HG03280 (cell line): ENCODE measurements around the gene CUEDC2.
"Not testable (repeated sequence)": the region's sequence is repeated elsewhere in the genome, so short reads cannot be mapped to it uniquely, and the experiment has no call there.

ENCODE experiments used
- ATAC-seq: cut with Tn5 transposase; IDR thresholded peaks from one replicate; pipeline ENCODE4 v1.9.1; 2021; ENCODE audit warnings: mild to moderate bottlenecking, moderate library complexity; ENCODE audit not compliant: unreplicated experiment

Gene CUEDC2

DNA sequence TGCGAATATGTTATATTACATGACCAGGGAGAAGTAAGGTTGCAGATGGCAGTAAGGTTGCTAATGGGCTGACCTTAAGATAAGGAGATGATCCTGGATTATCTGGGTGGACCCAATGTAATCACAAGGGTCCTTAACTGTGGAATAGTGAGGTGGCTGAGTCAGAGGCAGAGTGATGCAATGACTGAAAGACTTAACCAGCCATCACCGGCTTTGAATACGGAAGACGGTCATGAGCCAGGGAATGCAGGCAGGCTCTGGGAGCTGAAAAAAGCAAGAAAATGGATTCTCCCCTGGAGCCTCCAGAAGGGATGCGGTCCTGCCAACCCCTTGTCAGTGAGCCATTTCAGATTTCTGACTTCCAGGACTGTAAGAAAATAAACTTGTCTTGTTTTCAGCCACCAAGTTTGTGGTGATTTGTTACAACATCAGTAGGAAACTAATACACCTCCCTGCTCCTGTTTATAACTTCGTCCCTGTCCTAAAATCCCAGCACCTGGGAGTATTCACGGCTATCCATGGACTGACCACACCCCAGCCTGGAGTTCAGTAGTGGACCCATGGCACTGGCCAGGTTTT, 23.6 kb upstream of the CUEDC2 start:
- no peak for ATAC-seq

DNA sequence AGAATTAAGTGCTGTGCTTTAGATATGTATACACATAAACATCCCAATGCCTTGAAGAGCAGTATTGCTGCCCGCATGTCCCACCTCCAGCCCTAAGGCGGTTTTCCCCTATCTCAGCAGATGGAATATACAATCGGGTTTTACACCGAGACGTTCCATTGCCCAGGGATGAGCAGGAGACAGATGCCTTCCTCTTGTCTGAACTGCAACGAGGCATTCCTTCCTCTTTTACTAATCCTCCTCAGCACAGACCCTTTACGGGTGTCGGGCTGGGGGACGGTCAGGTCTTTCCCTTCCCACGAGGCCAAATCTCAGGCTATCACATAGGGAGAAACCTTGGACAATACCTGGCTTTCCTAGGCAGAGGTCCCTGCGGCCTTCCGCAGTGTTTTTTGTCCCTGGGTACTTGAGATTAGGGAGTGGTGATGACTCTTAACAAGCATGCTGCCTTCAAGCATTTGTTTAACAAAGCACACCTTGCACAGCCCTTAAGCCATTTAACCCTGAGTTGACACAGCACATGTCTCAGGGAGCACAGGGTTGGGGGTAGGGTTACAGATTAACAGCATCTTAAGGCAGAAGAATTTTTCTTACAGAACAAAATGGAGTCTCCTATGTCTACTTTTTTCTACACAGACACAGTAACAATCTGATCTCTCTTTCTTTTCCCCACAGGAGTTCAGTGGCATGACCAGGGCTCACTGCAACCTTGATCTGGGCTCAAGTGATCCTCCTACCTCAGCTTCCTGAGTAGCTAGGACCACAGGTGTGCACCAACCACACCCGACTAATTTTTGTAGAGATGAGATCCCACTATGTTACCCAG, 22.5 kb upstream of the CUEDC2 start:
- ATAC-seq = not testable (repeated sequence)

DNA sequence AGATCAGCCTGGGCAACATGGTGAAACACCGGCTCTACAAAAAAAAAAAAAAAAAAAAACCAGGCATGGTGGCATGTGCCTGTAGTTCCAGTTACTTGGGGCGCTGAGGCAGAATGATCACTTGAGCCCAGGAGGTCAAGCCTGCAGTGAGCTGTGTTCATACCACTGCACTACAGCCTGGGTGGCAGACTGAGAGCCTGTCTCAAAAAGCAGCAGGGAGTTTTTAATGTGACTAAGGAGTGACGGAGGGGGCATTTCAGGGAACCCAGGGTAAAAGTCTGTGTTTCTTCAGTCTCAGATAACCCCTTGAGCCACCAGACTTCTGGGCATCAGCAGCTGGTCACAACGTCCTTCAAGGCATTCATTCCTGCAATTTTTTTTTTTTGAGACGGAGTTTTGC, 21.1 kb upstream of the CUEDC2 start:
- no peak for ATAC-seq

DNA sequence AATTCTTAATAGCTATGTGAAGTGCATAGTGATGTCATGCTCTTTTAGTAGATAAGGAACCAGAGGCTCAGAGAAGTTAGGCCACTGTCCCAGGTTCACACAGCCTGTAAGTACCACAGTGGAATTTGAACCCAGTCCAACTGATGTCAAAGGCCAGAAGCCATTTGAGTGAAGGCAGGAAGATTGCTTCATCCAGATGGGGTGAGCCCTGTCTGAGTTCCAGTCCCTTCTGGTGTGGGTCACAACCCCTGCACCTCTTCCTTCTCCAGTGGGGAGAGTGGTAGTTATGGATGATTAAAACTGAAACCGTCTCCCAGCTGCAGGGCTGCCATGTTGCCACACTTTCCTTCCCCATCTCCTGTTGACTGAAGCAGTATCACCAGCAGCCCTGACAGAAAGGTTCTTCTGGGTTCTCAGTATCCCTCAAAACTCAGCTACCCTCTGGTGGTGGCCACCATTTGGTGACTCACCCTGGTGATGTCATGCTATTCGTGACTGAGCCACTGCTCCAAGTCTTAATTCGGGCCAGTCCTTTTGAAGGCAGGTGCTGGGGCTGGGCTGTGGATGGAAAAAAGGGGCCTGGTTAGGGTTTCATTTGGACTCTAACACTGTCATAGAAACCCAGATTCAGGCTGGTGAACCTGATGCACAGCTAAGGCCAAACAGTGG, 20.4 kb upstream of the CUEDC2 start:
- no peak for ATAC-seq

DNA sequence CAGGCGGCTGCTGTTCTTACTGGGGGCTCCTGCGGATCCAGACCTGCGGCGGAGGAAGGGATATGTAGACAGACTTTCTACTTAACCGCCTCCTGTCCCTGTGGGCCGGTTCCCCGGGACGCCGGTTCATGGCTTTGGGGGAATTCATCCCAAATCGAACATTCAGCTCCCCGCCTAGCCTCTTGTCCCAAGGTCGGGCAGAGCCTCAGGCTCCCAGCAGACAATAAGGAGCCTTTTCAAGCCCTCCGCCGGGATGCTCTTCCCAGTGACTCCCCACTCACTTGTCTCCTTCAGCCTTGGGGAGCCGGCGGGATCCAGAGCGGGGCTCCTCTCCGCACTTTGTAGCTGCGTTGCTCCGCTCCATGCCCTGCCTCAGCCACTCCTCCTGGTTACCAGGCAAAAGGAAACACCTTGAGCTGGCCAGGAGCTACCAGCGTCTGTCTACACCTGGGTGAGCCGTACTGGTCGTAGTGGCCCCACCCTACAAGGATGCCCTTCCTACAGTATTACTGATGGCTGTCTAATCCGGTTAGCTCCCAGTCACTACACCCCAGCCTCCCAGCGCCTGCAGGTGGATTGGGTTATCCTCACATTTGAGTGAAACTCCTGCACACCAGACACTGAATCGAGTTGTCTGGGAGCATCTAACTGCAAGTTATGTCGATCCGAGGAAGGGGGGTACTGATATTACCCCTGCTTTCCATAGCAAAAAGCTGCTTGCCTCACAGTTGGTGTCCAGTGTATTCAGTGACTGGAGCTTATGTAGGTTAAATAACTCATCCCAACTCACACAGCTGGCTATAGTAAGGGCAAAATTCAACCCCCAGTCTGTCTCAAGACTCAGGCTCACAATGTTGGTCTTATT, 19.0 kb upstream of the CUEDC2 start, which contains the start of gene C10orf95:
C10orf95 (minus strand) TSS at position 439 of the 865 bp plus-strand sequence. CDS start 450 bp downstream, outside the sequence.
- no peak for ATAC-seq

DNA sequence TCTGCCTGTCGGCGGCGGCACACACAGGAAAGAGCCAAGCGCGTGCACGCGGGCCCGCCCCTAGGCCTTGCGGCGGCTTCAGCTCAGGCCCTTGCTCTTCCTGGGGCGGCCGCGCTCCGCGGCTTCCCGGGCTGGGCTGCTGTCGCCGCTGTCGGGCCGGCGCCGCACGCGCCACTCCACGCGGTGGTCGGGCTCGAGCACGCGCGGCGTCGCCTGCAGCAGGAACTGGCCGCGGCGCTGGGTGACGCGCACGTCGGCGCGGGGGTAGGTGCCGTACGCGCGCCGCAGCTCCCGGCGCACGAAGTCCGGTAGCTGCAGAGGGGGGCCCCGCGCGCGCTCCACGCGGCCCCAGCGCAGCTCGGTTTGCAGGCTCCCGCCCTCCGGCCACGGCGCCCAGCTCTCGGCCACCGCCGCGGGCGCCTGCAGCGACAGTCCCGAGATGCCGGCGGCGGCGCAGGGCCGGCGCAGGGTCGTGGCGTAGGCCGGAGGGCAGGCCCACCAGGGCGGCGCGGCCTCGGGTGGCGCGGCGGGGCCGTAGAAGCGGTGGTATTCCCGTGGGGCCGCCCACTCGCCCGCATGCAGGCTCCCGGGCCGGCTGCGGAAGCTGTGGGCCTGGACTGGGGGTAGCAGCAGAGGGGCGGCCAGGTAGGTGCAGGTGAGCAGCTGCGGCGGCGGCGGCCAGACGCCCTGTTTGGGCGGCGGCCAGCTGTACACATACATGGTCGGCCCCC, 18.2 kb upstream of the CUEDC2 start:
- peak; percentile 82 for ATAC-seq

DNA sequence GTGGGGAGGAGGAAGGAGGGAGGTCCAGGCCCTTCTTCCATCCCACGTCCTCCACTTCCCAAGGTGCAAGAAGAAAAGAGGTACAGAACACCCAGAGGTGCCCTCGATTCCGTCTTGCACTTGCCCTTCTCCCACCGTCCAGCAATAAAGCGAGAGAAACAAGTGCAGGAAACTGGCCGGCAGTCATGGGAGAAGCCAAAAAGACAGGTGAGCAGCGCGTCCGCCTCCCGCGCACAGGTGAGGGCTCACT, 17.7 kb upstream of the CUEDC2 start:
- ATAC-seq = no peak

DNA sequence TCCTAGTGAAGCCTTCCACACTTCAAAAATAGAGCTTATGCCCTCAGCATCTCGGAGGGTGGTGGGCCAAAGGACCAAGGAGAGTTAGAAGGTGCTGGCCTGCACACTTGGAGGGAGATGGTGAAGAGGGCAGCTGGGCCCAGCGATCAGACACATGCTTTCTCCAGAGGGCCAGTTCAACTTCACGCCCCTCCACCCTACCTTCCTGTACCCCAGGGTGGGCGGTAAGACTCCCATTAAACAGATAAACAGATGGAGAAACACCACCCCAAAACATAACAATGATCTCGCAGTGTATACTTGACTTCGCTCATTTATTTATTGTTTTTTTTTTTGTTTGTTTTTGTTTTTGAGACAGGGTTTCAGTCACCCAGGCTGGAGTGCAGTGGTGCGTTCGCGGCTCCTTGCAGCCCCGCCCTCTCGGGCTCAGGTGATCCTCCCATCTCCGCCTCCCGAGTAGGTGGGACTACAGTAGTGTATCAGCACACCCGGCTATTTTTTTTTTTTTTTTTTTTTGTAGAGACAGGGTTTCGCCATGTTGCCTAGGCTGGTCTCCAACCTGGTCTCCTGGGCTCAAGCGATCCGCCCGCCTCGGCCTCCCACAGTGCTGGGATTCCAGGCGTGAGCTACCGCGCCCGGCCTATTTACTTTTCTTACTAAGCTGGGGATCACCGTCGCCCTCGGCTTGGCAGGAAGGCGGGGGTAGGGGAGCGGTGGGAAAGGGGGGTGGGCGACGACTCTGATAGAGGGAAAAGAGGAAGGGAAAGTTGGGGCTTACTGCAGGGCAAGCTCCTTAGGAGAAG, 17.1 kb upstream of the CUEDC2 start:
- peak; percentile 57 for ATAC-seq

DNA sequence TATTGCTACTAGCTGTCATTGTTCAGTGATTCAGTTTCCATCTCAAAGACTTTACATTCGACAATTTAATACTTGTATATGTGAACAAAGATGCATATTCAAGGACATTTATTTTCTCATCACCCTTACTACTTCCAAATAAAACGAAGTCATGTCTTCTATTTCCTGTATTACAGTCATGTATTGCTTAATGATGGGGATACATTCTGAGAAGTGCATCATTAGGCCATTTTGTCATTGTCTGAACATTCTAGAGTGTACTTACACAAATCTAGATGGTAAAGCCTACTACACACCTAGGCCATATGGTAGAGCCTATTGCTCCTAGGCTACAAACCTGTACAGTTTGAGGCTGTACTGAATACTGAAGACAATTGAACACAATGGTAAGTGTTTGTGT, 12.5 kb upstream of the CUEDC2 start:
- ATAC-seq = no peak

DNA sequence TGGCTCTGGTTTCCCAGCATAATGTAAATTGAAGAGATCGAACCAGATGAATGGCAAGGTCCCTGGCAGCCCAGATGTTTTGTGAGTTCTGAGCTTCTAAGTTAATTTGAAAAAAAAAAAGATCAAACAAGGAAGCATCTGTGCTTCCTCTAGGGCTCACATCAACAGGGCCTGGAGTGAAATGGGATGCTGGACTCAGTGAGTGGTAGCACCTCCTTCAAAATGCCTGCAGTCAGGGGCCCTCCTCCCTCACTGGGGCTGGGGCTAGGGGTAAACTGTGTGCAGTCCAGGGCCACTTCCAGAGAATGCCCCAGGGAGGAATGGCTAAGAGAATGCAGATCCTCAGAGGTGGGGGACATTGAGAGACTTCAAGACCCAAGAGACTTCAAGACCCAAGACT, 6.0 kb upstream of the CUEDC2 start:
- ATAC-seq = no peak

DNA sequence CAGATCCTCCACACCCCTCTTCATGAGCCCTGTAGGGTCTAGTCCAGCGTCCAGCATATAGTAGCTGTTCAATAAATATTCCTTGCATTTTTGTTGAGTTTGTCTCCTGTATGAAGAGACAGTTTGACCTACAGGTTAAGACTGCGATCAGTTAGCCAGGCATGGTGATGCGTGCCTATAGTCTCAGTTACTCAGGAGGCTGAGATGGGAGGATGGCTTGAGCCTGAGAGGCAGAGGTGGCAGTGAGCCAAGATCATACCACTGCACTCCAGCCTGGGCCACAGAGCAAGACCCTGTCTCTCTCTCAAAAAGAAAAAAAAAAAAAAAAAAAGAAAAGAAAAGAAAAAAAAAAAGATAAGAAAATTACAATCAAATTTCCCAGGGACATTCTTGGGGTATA, 5.1 kb upstream of the CUEDC2 start:
- no peak for ATAC-seq

DNA sequence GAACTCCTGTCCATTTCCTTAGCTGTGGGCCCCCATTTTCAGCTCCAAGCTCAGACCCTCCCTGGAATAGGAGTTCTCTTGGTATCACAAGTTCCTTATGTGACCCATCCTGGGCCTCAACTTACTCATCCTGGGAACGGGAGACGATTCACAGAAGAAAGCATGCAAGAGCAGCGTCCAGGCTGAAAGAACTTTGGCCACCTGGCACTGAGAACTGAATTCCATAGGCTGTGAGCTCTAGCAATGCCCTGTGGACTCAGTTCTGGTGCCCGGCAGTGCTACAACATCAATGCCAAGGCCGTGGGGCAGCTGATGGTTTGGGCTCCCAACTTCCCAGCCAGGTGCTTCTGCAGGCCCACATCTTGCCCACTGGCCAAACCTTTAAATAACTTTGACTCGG, 3.9 kb upstream of the CUEDC2 start:
- ATAC-seq = no peak

DNA sequence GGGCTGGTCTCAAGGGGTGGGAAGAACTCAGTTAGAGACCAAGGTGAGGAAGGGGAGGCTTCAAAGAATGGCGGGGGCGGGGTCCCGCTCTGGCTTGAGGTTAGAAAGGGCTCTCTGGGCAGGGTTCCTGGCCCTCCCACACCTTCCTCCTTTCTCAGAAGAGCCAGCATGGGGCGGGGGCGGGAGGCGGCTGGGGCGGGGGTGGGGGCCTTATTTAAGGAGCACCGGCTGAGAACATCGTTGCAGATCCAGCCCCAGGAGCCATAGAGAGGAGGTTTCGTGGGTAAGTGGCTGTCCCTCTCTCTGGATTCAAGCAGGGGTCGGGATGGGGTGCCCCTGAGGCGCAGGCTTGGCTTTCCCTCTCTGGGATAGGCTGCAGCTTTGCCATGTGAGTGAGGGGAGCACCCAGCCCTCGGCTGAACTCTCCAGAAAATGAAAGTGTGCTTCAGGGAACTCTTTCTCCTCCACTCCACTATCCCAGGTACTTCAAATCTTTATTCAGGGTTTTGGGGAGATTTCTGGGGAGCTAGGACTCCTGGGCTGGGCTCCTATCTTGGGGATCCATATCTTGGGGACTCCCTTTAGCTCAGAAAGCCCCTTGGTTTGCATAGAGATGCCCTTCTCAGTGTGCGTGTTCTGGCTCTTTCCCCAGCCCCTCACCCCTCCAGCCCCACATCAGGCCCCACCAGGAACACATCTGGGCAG, 3.3 kb upstream of the CUEDC2 start:
- no peak for ATAC-seq

DNA sequence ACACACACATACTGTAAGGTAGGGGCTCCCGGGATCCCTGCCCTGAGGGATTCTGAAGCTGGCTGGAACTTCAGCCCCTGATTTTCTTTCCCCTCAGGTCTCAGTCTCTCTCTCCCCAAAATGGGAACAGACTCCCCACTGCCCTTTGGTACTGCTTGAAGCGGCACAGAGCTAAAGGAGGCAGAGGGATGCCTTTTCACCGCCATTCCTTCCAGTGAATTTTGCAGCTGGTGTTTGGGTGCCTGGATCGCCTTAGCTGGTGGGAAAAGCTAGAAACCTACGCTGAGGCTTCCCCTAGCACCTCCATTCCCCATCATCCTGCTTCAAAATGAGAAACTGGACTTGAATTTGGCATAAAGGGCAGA, 2.7 kb upstream of the CUEDC2 start:
- no peak for ATAC-seq

DNA sequence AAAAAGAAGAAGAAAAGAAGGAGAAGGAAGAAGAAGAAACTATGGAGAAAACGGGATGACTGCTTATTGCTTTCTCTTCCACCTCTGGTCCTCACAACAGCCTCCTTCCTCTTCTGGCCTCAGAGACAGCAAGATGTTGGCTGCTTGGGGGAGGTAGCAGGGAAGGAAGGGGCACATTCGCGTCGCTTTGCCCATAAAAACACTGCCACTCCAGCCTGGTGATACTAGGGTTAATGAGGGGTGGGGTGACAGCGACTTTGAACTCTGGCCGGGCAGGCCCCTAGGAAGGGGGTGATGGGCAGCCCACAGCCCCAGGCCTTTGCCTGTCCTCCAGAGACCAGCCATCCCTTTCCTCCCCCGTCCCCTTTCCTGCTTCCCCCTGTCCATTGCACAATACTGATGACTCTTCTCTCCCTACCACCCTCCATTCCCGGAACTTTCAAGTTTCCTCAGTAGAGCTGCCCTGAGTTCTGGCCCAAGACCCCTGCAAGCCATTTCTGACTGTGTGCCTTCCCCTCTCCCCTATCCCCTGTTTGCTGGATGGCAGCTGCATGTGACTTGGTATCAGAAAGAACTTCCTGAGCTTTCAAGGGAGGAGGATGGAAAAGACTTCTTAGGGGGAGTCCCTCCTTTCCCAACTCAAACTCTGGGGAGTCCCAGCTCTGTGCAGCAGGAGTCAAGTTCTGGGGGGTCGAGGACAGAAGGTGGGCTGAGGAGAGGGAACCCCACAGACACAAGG, 2.2 kb upstream of the CUEDC2 start:
- no peak for ATAC-seq

DNA sequence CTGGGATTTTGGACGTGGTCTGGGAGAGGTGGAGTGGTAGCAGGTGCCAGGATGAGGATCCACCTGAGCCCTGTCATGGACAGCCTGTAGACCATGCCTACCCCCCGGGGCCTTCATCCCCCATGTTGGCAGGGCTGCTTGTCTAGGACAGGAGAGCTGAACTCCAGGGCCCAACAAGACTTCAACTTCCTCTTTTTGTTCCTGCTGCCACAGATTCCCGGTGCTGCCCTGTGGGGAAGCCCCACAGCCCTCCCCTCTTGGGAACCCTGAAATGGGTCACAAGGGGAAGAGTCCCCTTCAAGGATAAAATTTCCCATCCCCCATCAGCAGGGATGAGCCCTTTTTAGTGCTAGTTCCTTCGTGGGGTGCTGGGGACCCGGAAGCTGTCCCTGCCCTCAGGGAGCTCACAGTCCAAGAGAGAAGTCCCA, 1.3 kb upstream of the CUEDC2 start:
- no peak for ATAC-seq

DNA sequence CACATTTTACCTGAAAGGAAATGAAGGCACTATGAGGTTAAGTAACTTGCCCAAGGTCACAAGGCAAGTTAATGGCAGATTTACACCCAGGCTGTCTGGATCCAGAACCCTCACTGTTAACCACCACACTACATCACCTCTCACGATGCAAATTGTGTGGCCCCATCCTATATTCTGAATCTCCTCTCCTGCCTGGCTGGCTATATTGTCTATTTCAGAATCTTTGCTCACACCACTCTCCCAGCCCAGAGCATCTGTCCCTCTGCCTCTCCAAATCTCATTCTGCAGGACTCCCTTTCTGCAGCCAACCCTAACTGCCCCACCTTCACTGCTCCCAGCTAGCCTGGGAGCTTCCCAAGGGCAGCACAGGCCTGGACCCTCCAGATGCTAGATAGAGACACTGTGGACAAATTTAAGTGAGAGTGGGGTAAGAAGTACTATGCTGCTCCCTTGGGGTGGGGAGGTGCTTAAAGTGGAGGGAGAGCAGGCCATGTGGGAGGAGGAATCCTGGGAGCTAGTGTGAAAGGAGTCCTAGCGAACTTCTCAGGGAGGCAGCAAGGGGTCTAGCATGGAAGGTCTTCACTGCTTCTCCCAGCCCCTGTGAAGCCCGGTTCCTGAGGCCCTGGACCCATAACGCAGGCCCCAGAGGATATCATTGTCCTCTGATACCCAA, 786 bp downstream of the CUEDC2 start:
- ATAC-seq = no peak

DNA sequence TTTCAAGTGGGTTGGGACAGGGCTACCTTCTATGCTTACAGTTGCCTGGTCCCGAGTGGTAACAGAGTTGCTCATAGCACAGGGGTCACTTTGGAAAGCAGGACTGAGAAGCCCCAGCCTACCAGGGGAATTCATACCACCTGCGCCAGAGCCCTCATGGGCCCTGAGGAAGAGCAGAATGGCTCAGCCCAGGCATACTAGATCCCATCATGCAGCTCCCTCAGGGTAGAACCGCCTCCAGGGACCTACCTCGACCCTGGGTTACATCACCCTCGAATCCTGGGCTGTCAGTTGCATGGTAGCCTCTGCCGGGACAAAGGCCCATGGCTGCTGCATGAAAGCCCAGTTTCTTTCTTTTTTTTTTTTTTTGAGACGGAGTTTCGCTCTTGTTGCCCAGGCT, 2.9 kb downstream of the CUEDC2 start:
- no peak for ATAC-seq
